A673 (cell line): ENCODE data around the gene OR2A14. TPM values are rescaled to one million over a fixed set of nuclear protein-coding genes. Genes with fewer than 3 reads are reported as not detected.
"Not testable (repeated sequence)": the region's sequence is repeated elsewhere in the genome, so short reads cannot be mapped to it uniquely, and the experiment has no call there.

Experiments
- BruUV-seq: library from RNA; stranded (reverse); fragments of 400-500 nt; replicated peaks from 2 replicates; lab custom pipeline; 2021; lab: Mats Ljungman, UMichigan
- CTCF ChIA-PET: fragments of 300-600 bp; sonication (Branson Sonifier 250); formaldehyde crosslinking; loops from one replicate; lab custom pipeline; 2022; ENCODE audit warnings: antibody characterized with exemption; lab: Charles Lee
- POLR2A ChIA-PET: fragments of 300-600 bp; sonication (Branson Sonifier 250); formaldehyde crosslinking; loops from one replicate; lab custom pipeline; 2022; ENCODE audit warnings: antibody characterized with exemption; ENCODE audit not compliant: low non-redundant PET; lab: Charles Lee
- DNase-seq: peaks from one replicate; pipeline ENCODE4 v3.0.0-alpha.2; 2015; ENCODE audit warnings: low spot score
- H3K27ac ChIP-seq: fragments of 200-600 bp; sonication (generic); 2 replicates; pipeline ENCODE4 v1.5.1; 2016; ENCODE audit warnings: mixed run types, low read depth, mild to moderate bottlenecking, mixed read lengths, antibody characterized with exemption, low read length; ENCODE audit not compliant: poor library complexity, severe bottlenecking
- H3K27me3 ChIP-seq: fragments of 200-600 bp; sonication (generic); replicated peaks from 2 replicates; pipeline ENCODE4 v1.6.1; 2017; ENCODE audit warnings: mixed run types, low read depth, mild to moderate bottlenecking, mixed read lengths, antibody characterized with exemption, low read length; ENCODE audit not compliant: insufficient read depth, poor library complexity
- H3K36me3 ChIP-seq: fragments of 200-600 bp; sonication (generic); 2 replicates; pipeline ENCODE4 v1.6.1; 2016; ENCODE audit warnings: mixed run types, mild to moderate bottlenecking, mixed read lengths, antibody characterized with exemption, low read length; ENCODE audit not compliant: insufficient read depth, poor library complexity, severe bottlenecking
- H3K4me1 ChIP-seq: fragments of 200-600 bp; sonication (generic); 2 replicates; pipeline ENCODE4 v1.6.1; 2017; ENCODE audit warnings: mixed run types, mild to moderate bottlenecking, mixed read lengths, antibody characterized with exemption, low read length; ENCODE audit not compliant: insufficient read depth, poor library complexity, severe bottlenecking
- H3K4me3 ChIP-seq: fragments of 200-600 bp; sonication (generic); 2 replicates; pipeline ENCODE4 v1.5.1; 2016; ENCODE audit warnings: low read depth, mixed run types, mild to moderate bottlenecking, mixed read lengths, low read length; ENCODE audit not compliant: poor library complexity, severe bottlenecking
- H3K9me3 ChIP-seq: fragments of 200-600 bp; sonication (generic); 2 replicates; pipeline ENCODE4 v1.6.1; 2016; ENCODE audit warnings: mixed run types, low read depth, mild to moderate bottlenecking, mixed read lengths, antibody characterized with exemption, low read length; ENCODE audit not compliant: poor library complexity, severe bottlenecking
- CTCF ChIP-seq: fragments of 300-800, 200-600 bp; sonication (generic); conservative IDR thresholded peaks from 2 replicates; pipeline ENCODE4 v1.5.1; 2017; ENCODE audit warnings: low read depth, mild to moderate bottlenecking, antibody characterized with exemption, low read length, moderate library complexity, mixed read lengths
- EZH2 ChIP-seq: fragments of 200-600 bp; sonication (generic); IDR thresholded peaks from 2 replicates; pipeline ENCODE4 v1.6.1; 2017; ENCODE audit warnings: borderline replicate concordance, low read depth, mild to moderate bottlenecking, mixed read lengths, antibody characterized with exemption, low read length; ENCODE audit not compliant: poor library complexity, severe bottlenecking
- intact Hi-C: fragments of 100-400 bp; cut with micrococcal nuclease; formaldehyde crosslinking; loops from one replicate; pipeline ENCODE4 v1.10.0; 2022; ENCODE audit not compliant: unreplicated experiment
- total RNA-seq: library from RNA; stranded (reverse); gene quantifications from 2 replicates; pipeline ENCODE4 v1.2.3, GENCODE V29; 2021

The OR2A14 gene
- total RNA-seq, 1 experiment from 2014 or later: not detected

DNA sequence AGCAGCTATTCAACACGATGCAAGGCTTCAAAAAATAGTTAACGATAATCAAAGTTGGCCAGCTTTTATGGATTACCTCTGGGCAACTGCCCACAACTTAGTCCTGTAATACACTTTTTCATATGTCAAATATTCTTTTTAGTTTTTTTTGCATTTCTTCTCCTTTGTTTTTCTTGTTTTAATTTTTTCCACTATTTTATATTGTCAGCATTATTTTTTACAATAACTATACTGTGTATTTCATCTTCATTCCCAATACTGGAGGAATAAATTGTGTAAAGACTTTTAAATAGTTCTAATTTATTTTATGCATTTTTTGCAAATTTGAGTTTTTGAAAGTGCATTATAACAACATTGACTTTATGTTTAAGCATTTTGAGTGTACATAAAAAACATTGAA lies 41.8 kb downstream of the OR2A14 start:
- CTCF ChIA-PET: no interaction called here

GRCh38 chr7:144171594-144172350 lies 48.8 kb downstream of the OR2A14 start:
- POLR2A ChIA-PET, H3K27me3 ChIP-seq, H3K27ac ChIP-seq, intact Hi-C loops, H3K4me1 ChIP-seq, H3K36me3 ChIP-seq, DNase-seq, H3K4me3 ChIP-seq, BruUV-seq, CTCF ChIA-PET, H3K9me3 ChIP-seq: not testable (repeated sequence)

More for the DNA sequence above, 41.8 kb downstream of the OR2A14 start:
- no peaks in the 10 kb centered on the region for H3K9me3 ChIP-seq
- H3K4me3 ChIP-seq: no peak overlapping the region
- no peaks in the 10 kb centered on the region for H3K4me1 ChIP-seq
- no peaks in the 10 kb centered on the region for H3K36me3 ChIP-seq
- H3K27me3 ChIP-seq: no peaks in the 10 kb centered on the region
- POLR2A ChIA-PET: no interaction called here
- BruUV-seq: no TSS peak
- no peak overlapping the region for H3K27ac ChIP-seq
- intact Hi-C loops: no loop called here
- TF ChIP-seq EZH2 (no peak), CTCF (no peak)
- no peak for DNase-seq

DNA sequence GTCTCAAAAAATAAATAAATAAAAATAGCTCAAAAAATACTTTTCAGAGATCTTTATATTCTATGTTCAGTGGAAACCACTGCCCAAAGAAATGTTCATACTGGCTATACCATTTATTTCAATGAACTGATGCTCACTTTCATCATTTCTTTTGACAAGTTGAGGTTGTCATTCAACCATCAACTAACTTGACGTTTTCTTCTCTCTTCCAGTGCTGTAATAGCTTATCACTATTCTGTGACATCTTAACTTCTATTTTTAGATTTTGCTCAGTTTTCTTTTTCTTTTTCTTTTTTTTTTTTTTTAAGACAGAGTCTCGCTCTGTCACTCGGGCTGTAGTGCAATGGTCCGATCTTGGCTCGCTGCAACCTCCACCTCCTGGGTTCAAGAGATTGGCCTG lies 51.6 kb downstream of the OR2A14 start:
- Histone ChIP-seq H3K4me3 (no peak overlapping the region), H3K27ac (no peak overlapping the region), H3K9me3 (no peaks in the 10 kb centered on the region), H3K27me3 (no peaks in the 10 kb centered on the region), H3K36me3 (no peaks in the 10 kb centered on the region), H3K4me1 (no peaks in the 10 kb centered on the region)
- no peak for TF ChIP-seq CTCF
- TF ChIP-seq EZH2: no peak
- CTCF ChIA-PET: no interaction called here
- no peak for DNase-seq
- intact Hi-C loops: no loop called here
- BruUV-seq: no TSS peak
- POLR2A ChIA-PET: no interaction called here
